WTC11 (cell line): ENCODE results near the gene MORN5. TPM values are rescaled to one million over a fixed set of nuclear protein-coding genes. Genes with fewer than 3 reads are reported as not detected.

ENCODE experiments used
- ATAC-seq: fragments of 200-7000 bp; cut with Tn5 transposase; 2 replicates; pipeline ENCODE4 v1.10.0; 2021; ENCODE audit warnings: mild to moderate bottlenecking, moderate library complexity
- CTCF ChIA-PET: fragments of 300-600 bp; sonication (Branson Sonifier 250); formaldehyde crosslinking; loops from one replicate; lab custom pipeline; 2021; ENCODE audit warnings: antibody characterized with exemption; lab: Charles Lee
- POLR2A ChIA-PET: fragments of 350-600 bp; sonication (Branson Sonifier 250); formaldehyde crosslinking; loops from one replicate; lab custom pipeline; 2021; ENCODE audit warnings: antibody characterized with exemption; lab: Charles Lee
- DNase-seq: peaks from one replicate; pipeline ENCODE4 v3.0.0; 2021; ENCODE audit warnings: low spot score
- H3K27ac Mint-ChIP-seq: 2 replicates; pipeline ENCODE4 v1.8.0; 2021; ENCODE audit warnings: mixed read lengths
- H3K27me3 Mint-ChIP-seq: 2 replicates; pipeline ENCODE4 v1.8.0; 2021; ENCODE audit warnings: low read depth, mild to moderate bottlenecking, moderate library complexity, mixed read lengths
- H3K36me3 Mint-ChIP-seq: 2 replicates; pipeline ENCODE4 v1.8.0; 2021; ENCODE audit warnings: mixed read lengths
- H3K4me1 Mint-ChIP-seq: 2 replicates; pipeline ENCODE4 v1.8.0; 2022; ENCODE audit warnings: mixed read lengths
- H3K4me3 Mint-ChIP-seq: 2 replicates; pipeline ENCODE4 v1.8.0; 2021; ENCODE audit warnings: mild to moderate bottlenecking, moderate library complexity, mixed read lengths
- H3K9me3 Mint-ChIP-seq: 2 replicates; pipeline ENCODE4 v1.8.0; 2021; ENCODE audit warnings: mixed read lengths
- EMX1 ChIP-seq: fragments of 250-450 bp; sonication (Bioruptor Pico); IDR thresholded peaks from 2 replicates; pipeline ENCODE4 v1.8.0; 2021; ENCODE audit warnings: mild to moderate bottlenecking
- FOXK1 ChIP-seq: sonication (generic); formaldehyde crosslinking; IDR thresholded peaks from 2 replicates; pipeline ENCODE4 v1.8.0; 2022; ENCODE audit warnings: mild to moderate bottlenecking, moderate library complexity, missing genetic modification reagents
- MAX ChIP-seq: sonication (generic); formaldehyde crosslinking; IDR thresholded peaks from 2 replicates; pipeline ENCODE4 v1.8.0; 2022; ENCODE audit warnings: mild to moderate bottlenecking, missing genetic modification reagents
- MYBL2 ChIP-seq: sonication (generic); formaldehyde crosslinking; IDR thresholded peaks from 2 replicates; pipeline ENCODE4 v1.8.1; 2023; ENCODE audit warnings: mild to moderate bottlenecking, moderate library complexity, missing genetic modification reagents
- NFE2L1 ChIP-seq: sonication (generic); formaldehyde crosslinking; IDR thresholded peaks from 2 replicates; pipeline ENCODE4 v1.8.1; 2023; ENCODE audit warnings: missing genetic modification reagents
- SMAD4 ChIP-seq: sonication (generic); formaldehyde crosslinking; IDR thresholded peaks from 2 replicates; pipeline ENCODE4 v1.8.0; 2022; ENCODE audit warnings: mild to moderate bottlenecking, missing genetic modification reagents
- SP1 ChIP-seq: sonication (generic); formaldehyde crosslinking; conservative IDR thresholded peaks from 2 replicates; pipeline ENCODE4 v1.8.1; 2022; ENCODE audit warnings: missing genetic modification reagents
- STAT6 ChIP-seq: sonication (generic); formaldehyde crosslinking; conservative IDR thresholded peaks from 2 replicates; pipeline ENCODE4 v1.8.1; 2023; ENCODE audit warnings: mild to moderate bottlenecking, low read depth, missing genetic modification reagents, moderate library complexity
- TEAD1 ChIP-seq: sonication (generic); formaldehyde crosslinking; IDR thresholded peaks from 2 replicates; pipeline ENCODE4 v1.8.0; 2022; ENCODE audit warnings: mild to moderate bottlenecking, missing genetic modification reagents
- ZNF671 ChIP-seq: fragments of 250-450 bp; sonication (Bioruptor Pico); IDR thresholded peaks from 2 replicates; pipeline ENCODE4 v1.8.0; 2021; ENCODE audit warnings: mild to moderate bottlenecking
- total RNA-seq: library from RNA; stranded (reverse); gene quantifications from 3 replicates; pipeline ENCODE4 v1.2.3, GENCODE V29; 2021
- TF ChIP-seq, protein P1 (sequence below): sonication (generic); formaldehyde crosslinking; IDR thresholded peaks from 2 replicates; pipeline ENCODE4 v1.8.1; 2023; ENCODE audit warnings: mild to moderate bottlenecking, moderate library complexity, missing genetic modification reagents
- TF ChIP-seq, protein P2 (sequence below): sonication (generic); formaldehyde crosslinking; IDR thresholded peaks from 2 replicates; pipeline ENCODE4 v1.8.0; 2022; ENCODE audit warnings: missing genetic modification reagents
- TF ChIP-seq, protein P3 (sequence below): sonication (generic); formaldehyde crosslinking; IDR thresholded peaks from 2 replicates; pipeline ENCODE4 v1.8.0; 2023; ENCODE audit warnings: mild to moderate bottlenecking, missing genetic modification reagents
- TF ChIP-seq, protein P4 (sequence below): sonication (generic); formaldehyde crosslinking; IDR thresholded peaks from 2 replicates; pipeline ENCODE4 v1.8.1; 2022; ENCODE audit warnings: low read depth, missing genetic modification reagents, borderline replicate concordance
- TF ChIP-seq, protein P5 (sequence below): fragments of 250-450 bp; sonication (Bioruptor Pico); IDR thresholded peaks from 2 replicates; pipeline ENCODE4 v1.9.0; 2021; ENCODE audit warnings: mild to moderate bottlenecking, borderline replicate concordance
- TF ChIP-seq, protein P6 (sequence below): sonication (generic); formaldehyde crosslinking; conservative IDR thresholded peaks from 2 replicates; pipeline ENCODE4 v1.8.1; 2022; ENCODE audit warnings: mild to moderate bottlenecking, missing genetic modification reagents

MORN5 gene
- total RNA-seq, 1 experiment from 2014 or later, result not detected

- TF ChIP-seq MAX (CRISPR knock-in tag), result no peak
- TF ChIP-seq ZNF671 (CRISPR knock-in tag), result no peak
- TF ChIP-seq SP1, result no peak
- TF ChIP-seq, protein P1, sequence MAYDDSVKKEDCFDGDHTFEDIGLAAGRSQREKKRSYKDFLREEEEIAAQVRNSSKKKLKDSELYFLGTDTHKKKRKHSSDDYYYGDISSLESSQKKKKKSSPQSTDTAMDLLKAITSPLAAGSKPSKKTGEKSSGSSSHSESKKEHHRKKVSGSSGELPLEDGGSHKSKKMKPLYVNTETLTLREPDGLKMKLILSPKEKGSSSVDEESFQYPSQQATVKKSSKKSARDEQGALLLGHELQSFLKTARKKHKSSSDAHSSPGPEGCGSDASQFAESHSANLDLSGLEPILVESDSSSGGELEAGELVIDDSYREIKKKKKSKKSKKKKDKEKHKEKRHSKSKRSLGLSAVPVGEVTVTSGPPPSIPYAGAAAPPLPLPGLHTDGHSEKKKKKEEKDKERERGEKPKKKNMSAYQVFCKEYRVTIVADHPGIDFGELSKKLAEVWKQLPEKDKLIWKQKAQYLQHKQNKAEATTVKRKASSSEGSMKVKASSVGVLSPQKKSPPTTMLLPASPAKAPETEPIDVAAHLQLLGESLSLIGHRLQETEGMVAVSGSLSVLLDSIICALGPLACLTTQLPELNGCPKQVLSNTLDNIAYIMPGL (CRISPR knock-in tag), result no peak
- TF ChIP-seq NFE2L1 (CRISPR knock-in tag), result no peak
- no peak for TF ChIP-seq MYBL2
- TF ChIP-seq, protein P2, sequence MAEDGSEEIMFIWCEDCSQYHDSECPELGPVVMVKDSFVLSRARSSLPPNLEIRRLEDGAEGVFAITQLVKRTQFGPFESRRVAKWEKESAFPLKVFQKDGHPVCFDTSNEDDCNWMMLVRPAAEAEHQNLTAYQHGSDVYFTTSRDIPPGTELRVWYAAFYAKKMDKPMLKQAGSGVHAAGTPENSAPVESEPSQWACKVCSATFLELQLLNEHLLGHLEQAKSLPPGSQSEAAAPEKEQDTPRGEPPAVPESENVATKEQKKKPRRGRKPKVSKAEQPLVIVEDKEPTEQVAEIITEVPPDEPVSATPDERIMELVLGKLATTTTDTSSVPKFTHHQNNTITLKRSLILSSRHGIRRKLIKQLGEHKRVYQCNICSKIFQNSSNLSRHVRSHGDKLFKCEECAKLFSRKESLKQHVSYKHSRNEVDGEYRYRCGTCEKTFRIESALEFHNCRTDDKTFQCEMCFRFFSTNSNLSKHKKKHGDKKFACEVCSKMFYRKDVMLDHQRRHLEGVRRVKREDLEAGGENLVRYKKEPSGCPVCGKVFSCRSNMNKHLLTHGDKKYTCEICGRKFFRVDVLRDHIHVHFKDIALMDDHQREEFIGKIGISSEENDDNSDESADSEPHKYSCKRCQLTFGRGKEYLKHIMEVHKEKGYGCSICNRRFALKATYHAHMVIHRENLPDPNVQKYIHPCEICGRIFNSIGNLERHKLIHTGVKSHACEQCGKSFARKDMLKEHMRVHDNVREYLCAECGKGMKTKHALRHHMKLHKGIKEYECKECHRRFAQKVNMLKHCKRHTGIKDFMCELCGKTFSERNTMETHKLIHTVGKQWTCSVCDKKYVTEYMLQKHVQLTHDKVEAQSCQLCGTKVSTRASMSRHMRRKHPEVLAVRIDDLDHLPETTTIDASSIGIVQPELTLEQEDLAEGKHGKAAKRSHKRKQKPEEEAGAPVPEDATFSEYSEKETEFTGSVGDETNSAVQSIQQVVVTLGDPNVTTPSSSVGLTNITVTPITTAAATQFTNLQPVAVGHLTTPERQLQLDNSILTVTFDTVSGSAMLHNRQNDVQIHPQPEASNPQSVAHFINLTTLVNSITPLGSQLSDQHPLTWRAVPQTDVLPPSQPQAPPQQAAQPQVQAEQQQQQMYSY (CRISPR knock-in tag), result no peak
Measured at GRCh38 chr9:122138560-122139268, 21.0 kb upstream of the MORN5 start (continued).

DNA sequence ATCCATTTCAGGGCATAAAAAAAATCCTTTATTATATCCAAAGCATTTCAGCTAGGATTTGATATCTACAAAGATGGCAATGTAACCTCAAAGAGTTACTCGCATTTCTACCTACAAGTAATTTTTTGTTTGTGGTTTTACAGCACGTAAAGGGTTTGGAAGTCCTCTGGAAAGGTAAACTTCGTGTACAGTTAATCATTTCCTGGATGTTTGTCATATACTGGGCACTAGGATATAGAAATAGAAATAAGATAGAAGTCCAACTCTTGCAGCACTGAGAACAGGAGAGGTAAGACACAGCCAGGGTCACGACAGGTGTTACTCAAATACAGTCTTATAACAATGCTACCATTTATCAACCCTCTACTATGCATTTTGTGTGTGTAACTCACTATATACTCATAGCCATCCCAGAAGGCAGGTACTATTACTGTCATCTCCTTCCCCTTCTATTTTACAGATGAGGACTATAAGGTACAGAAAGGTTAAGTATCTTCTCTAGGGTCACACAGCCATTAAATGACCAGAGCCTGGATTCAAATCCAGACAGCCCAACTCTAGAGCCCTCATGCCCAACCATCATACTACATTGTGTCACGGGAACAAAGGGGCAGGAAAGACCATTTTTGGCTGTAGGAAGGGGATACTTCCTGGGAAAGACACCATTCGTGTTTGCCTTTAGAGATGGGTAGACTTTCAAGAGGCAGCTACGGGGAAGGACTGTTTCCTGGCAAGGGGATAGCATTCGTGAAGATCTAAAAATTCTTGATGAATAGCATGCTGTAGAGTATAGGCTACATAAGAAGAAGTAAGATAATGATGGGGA, 19.1 kb upstream of the MORN5 start:
- no peaks in the 10 kb centered on the region for H3K9me3 Mint-ChIP-seq
- no peaks in the 10 kb centered on the region for H3K27me3 Mint-ChIP-seq
- H3K4me1 Mint-ChIP-seq, result peaks cover 8% of the 10 kb centered on the region
- DNase-seq (no peak), ATAC-seq (no peak)
- ChIA-PET CTCF (no interaction called here), POLR2A (no interaction called here)
- no peak overlapping the region for H3K4me3 Mint-ChIP-seq
- H3K36me3 Mint-ChIP-seq, result peaks cover 18% of the 10 kb centered on the region
- H3K27ac Mint-ChIP-seq, result no peak overlapping the region
- TF ChIP-seq, protein P3, sequence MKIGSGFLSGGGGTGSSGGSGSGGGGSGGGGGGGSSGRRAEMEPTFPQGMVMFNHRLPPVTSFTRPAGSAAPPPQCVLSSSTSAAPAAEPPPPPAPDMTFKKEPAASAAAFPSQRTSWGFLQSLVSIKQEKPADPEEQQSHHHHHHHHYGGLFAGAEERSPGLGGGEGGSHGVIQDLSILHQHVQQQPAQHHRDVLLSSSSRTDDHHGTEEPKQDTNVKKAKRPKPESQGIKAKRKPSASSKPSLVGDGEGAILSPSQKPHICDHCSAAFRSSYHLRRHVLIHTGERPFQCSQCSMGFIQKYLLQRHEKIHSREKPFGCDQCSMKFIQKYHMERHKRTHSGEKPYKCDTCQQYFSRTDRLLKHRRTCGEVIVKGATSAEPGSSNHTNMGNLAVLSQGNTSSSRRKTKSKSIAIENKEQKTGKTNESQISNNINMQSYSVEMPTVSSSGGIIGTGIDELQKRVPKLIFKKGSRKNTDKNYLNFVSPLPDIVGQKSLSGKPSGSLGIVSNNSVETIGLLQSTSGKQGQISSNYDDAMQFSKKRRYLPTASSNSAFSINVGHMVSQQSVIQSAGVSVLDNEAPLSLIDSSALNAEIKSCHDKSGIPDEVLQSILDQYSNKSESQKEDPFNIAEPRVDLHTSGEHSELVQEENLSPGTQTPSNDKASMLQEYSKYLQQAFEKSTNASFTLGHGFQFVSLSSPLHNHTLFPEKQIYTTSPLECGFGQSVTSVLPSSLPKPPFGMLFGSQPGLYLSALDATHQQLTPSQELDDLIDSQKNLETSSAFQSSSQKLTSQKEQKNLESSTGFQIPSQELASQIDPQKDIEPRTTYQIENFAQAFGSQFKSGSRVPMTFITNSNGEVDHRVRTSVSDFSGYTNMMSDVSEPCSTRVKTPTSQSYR, result no peak
- TF ChIP-seq EMX1 (CRISPR knock-in tag) (no peak), FOXK1 (CRISPR knock-in tag) (no peak), NFE2L1 (CRISPR knock-in tag) (no peak), TEAD1 (no peak), STAT6 (CRISPR knock-in tag) (no peak), SMAD4 (CRISPR knock-in tag) (no peak)
- TF ChIP-seq, protein P4, sequence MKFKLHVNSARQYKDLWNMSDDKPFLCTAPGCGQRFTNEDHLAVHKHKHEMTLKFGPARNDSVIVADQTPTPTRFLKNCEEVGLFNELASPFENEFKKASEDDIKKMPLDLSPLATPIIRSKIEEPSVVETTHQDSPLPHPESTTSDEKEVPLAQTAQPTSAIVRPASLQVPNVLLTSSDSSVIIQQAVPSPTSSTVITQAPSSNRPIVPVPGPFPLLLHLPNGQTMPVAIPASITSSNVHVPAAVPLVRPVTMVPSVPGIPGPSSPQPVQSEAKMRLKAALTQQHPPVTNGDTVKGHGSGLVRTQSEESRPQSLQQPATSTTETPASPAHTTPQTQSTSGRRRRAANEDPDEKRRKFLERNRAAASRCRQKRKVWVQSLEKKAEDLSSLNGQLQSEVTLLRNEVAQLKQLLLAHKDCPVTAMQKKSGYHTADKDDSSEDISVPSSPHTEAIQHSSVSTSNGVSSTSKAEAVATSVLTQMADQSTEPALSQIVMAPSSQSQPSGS, result no peak
- TF ChIP-seq, protein P5, sequence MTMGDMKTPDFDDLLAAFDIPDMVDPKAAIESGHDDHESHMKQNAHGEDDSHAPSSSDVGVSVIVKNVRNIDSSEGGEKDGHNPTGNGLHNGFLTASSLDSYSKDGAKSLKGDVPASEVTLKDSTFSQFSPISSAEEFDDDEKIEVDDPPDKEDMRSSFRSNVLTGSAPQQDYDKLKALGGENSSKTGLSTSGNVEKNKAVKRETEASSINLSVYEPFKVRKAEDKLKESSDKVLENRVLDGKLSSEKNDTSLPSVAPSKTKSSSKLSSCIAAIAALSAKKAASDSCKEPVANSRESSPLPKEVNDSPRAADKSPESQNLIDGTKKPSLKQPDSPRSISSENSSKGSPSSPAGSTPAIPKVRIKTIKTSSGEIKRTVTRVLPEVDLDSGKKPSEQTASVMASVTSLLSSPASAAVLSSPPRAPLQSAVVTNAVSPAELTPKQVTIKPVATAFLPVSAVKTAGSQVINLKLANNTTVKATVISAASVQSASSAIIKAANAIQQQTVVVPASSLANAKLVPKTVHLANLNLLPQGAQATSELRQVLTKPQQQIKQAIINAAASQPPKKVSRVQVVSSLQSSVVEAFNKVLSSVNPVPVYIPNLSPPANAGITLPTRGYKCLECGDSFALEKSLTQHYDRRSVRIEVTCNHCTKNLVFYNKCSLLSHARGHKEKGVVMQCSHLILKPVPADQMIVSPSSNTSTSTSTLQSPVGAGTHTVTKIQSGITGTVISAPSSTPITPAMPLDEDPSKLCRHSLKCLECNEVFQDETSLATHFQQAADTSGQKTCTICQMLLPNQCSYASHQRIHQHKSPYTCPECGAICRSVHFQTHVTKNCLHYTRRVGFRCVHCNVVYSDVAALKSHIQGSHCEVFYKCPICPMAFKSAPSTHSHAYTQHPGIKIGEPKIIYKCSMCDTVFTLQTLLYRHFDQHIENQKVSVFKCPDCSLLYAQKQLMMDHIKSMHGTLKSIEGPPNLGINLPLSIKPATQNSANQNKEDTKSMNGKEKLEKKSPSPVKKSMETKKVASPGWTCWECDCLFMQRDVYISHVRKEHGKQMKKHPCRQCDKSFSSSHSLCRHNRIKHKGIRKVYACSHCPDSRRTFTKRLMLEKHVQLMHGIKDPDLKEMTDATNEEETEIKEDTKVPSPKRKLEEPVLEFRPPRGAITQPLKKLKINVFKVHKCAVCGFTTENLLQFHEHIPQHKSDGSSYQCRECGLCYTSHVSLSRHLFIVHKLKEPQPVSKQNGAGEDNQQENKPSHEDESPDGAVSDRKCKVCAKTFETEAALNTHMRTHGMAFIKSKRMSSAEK (CRISPR knock-in tag), result no peak
- TF ChIP-seq, protein P6, sequence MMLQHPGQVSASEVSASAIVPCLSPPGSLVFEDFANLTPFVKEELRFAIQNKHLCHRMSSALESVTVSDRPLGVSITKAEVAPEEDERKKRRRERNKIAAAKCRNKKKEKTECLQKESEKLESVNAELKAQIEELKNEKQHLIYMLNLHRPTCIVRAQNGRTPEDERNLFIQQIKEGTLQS (CRISPR knock-in tag), result no peak
